Muscle of leg (tissue), 11 donors: Measurements from ENCODE around the gene ZBED2. TPM values are rescaled to one million over a fixed set of nuclear protein-coding genes. Genes with fewer than 3 reads are reported as not detected.

Experiments used
- DNase-seq: peaks from one replicate; pipeline ENCODE4 v3.0.0; 2013
- H3K27ac ChIP-seq: one replicate; pipeline ENCODE4 v1.5.1; 2013; ENCODE audit warnings: mild to moderate bottlenecking, low read length, control low read depth
- H3K27me3 ChIP-seq: one replicate; pipeline ENCODE4 v1.6.1; 2013; ENCODE audit warnings: low read length; ENCODE audit not compliant: control insufficient read depth, insufficient read depth
- H3K36me3 ChIP-seq: one replicate; pipeline ENCODE4 v1.6.1; 2013; ENCODE audit warnings: low read length; ENCODE audit not compliant: control insufficient read depth, insufficient read depth
- H3K4me1 ChIP-seq: one replicate; pipeline ENCODE4 v1.6.1; 2013; ENCODE audit warnings: low read length; ENCODE audit not compliant: control insufficient read depth, insufficient read depth
- H3K4me3 ChIP-seq: one replicate; pipeline ENCODE4 v1.5.1; 2013; ENCODE audit warnings: low read length, control low read depth
- H3K9me3 ChIP-seq: replicated peaks from 2 replicates; pipeline ENCODE4 v1.6.1; 2013; ENCODE audit warnings: low read depth, low read length; ENCODE audit not compliant: control insufficient read depth
- WGBS: methylation state at CpG from one replicate; pipeline ENCODE4 v1.1.5; 2013; ENCODE audit warnings: missing lambda C conversion rate; ENCODE audit not compliant: insufficient coverage; 5-methylcytosine and 5-hydroxymethylcytosine counted together
- polyA plus RNA-seq, 8 donors: library from polyadenylated mRNA; unstranded; fragments of 120-200 nt; gene quantifications; one replicate each; pipeline versions ENCODE4 v1.2.1 to v1.2.3, GENCODE V29; 2013; ENCODE audit warnings: inconsistent platforms in 1 of 8, low replicate concordance in 1 of 8; ENCODE audit not compliant: insufficient read length in 8 of 8, insufficient read depth in 1 of 8
- total RNA-seq: library from RNA; stranded (reverse); fragments of 120-200 nt; gene quantifications from one replicate; pipeline ENCODE4 v1.2.4, GENCODE V29; 2013

The ZBED2 gene
- total and polyA plus RNA-seq, 9 donors = 0.07 TPM; not detected in 8

DNA sequence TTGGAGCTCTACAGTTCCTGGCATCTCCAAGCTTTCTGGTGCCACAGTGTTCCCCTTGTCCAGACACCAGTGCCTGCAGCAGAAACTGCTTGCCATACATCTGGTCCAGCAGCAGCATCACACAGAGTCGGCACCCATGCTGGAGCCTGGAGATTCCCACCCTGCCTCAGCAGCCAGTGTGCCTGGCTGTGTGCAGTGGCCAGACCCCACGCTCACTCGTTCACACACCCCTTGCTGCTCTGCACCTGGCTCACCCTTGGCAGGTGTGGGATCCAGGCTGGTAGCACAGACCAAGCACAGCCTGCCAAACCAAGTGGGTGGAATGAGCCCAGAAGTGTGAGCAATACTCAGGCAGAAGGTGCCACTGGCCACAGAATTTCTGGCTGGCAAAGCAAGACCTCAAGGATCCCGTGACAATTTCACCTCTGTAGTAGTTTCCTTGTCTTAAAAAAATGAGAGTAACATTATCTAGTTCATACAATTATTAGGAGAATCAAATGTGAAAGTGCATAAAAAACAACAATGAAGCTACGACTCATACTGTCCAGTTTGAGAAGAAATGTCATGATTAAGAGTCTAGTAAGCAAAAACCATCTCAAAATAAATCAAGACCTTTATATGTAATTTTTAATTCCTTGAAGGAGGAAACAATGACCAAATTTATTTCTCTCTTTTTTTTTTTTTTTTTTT lies 22.9 kb upstream of the ZBED2 start:
- H3K4me3 ChIP-seq = no peak overlapping the region
- no peak for DNase-seq
- H3K9me3 ChIP-seq = no peaks in the 10 kb centered on the region
- no peaks in the 10 kb centered on the region for H3K4me1 ChIP-seq
- no peak overlapping the region for H3K27ac ChIP-seq
- 93% methylated on average over 3 of the region's 5 CpGs for WGBS
- no peaks in the 10 kb centered on the region for H3K27me3 ChIP-seq
- no peaks in the 10 kb centered on the region for H3K36me3 ChIP-seq

DNA sequence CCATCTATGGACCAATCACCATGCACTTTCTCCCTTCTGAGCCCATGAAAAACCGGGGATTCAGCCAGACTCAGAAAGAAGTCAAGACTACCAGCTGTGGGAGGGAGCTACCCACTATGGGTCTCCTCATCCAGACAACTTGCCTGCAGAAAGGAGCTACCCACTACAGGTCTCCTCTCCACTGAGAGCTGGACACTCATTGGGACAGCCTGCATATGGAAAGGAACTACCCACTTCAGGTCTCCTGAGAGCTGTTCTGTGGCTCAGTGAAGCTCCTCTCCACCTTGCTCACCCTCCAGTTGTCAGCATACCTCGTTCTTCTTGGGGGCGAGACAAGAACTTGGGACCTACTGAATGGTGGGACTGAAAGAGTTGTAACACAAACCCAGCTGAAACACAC lies 22.3 kb upstream of the ZBED2 start:
- H3K36me3 ChIP-seq = no peaks in the 10 kb centered on the region
- 71% methylated on average over 1 of the region's 3 CpGs for WGBS
- H3K9me3 ChIP-seq = no peaks in the 10 kb centered on the region
- no peaks in the 10 kb centered on the region for H3K27me3 ChIP-seq
- H3K4me1 ChIP-seq = no peaks in the 10 kb centered on the region
- no peak for DNase-seq
- no peak overlapping the region for H3K4me3 ChIP-seq
- no peak overlapping the region for H3K27ac ChIP-seq

DNA sequence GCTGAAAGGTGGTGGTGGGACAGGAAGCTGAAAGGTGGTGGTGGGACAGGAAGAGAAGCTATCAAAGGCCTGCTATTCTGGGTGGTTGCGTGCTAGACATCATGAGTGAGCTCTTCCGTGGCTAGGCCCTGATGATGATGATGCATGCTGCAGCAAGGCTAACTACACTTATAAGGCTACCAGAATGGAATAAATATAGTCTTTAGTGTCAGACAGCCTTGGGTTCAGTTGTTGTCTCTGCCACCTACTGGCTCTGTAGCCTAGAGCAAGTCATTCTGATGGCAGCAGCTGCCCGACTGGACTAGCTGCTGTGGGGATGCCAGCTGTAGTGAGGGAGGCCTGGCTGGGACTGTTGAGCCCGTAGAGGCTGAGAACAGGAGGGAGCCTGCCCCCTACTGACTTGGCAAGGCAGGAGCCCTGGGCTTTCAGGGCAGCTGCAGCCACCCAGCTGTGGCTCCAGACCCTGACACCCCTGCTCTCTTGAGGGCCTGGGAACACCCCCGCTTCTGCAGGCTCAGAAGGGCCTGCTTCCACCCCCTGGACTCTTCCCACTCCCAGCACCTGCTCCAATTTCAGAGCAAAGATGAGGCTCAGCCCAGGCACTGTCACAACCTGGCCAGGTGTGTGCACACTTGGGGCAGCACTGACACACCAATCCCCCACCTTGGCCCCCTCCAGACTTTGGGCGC lies 21.4 kb upstream of the ZBED2 start:
- Histone ChIP-seq H3K27ac (no peak overlapping the region), H3K4me3 (no peak overlapping the region), H3K4me1 (no peaks in the 10 kb centered on the region), H3K9me3 (no peaks in the 10 kb centered on the region), H3K27me3 (no peaks in the 10 kb centered on the region), H3K36me3 (no peaks in the 10 kb centered on the region)
- DNase-seq = no peak
- 71% methylated on average over 2 of the region's 6 CpGs for WGBS

DNA sequence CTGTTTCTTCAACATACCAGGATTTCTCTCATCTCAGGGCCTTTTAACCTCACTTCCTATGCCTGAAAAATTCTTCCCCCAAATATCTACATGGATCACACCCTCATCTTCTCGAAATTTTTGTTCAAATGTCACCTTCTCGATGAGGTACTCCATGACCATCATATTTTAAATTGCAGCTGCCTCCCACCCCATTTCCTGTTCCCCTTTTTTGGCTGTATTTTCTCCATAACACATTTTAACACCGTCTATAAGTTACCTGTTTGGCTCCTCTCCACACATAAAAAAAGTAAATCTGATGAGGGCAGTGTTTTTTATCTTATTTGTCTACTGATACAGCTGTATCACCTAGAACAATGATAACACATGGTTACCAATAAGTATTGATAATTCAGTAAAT lies 20.7 kb upstream of the ZBED2 start:
- WGBS = 54% methylated on average over 2 of the region's 3 CpGs
- H3K4me3 ChIP-seq = no peak overlapping the region
- no peaks in the 10 kb centered on the region for H3K4me1 ChIP-seq
- no peaks in the 10 kb centered on the region for H3K27me3 ChIP-seq
- no peaks in the 10 kb centered on the region for H3K9me3 ChIP-seq
- H3K27ac ChIP-seq = no peak overlapping the region
- H3K36me3 ChIP-seq = no peaks in the 10 kb centered on the region
- DNase-seq = no peak

DNA sequence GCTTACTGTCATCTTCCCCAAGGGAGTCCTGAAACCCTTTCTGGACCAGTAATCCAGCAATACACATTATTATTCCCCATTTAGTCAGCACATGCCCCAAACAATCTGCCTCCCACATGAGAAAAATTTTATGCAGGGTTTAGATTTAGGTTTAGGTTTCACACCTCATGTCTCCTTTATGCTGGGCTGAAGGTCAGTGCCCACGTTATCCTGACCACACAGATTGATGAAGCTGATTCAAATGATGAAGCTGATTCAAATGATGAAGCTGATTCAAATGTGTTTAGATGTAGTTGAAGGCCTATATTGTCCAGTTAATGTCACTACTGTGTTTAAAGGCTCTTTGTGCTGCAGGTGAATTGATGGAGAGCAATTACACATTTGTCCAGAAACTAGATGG lies 18.1 kb upstream of the ZBED2 start:
- Histone ChIP-seq H3K4me1 (no peaks in the 10 kb centered on the region), H3K36me3 (no peaks in the 10 kb centered on the region), H3K27ac (no peak overlapping the region), H3K9me3 (no peaks in the 10 kb centered on the region), H3K27me3 (no peaks in the 10 kb centered on the region), H3K4me3 (no peak overlapping the region)
- WGBS = 60% methylated on average over 1 of the region's 1 CpG
- DNase-seq = no peak

DNA sequence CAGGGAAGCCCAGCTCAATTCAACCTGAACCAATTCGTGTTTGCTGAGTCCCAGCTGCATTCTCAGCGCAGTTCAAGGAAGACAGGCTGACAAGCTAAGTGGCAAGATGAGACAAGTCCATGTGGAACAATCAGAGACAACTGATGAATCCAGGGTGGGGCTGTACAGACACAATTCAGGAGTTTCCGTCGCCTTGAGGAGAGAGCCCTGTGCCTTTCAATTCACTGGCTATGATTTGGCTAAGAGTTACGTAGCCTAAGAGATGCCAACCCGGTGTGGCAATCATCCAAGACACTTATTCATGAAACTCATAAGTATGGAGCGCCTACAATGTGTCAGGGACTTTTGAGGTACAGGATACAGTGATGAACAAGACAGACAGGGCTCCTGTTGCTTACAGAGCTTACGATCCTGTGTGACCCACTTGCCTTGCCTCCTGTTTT lies 15.5 kb upstream of the ZBED2 start:
- Histone ChIP-seq H3K27ac (no peak overlapping the region), H3K27me3 (no peaks in the 10 kb centered on the region), H3K4me3 (no peak overlapping the region), H3K9me3 (no peaks in the 10 kb centered on the region), H3K4me1 (no peaks in the 10 kb centered on the region), H3K36me3 (no peaks in the 10 kb centered on the region)
- WGBS = 65% methylated on average over 6 of the region's 8 CpGs
- no peak for DNase-seq

DNA sequence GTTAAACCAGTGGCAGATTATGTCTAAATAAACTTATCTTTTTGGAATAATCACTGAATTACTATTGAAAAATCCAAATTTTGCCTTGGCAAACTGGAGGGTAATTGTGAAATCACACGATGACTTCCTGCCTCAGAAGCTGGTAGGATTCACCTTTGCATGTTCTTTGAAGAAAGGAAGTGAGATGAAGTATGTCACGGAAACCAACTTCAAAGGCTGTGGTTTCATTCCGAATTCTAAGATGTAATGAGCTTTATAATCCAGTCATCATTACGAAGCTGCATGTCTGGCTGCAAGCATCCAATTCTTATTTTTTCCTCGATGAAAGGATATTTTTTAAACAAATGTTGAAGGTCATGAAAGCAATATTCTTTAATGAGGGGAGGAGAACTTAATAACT lies 15.0 kb upstream of the ZBED2 start:
- H3K27me3 ChIP-seq = no peaks in the 10 kb centered on the region
- WGBS = no CpG with 5 or more reads among the region's 5 CpGs
- H3K9me3 ChIP-seq = no peaks in the 10 kb centered on the region
- H3K4me1 ChIP-seq = no peaks in the 10 kb centered on the region
- H3K4me3 ChIP-seq = no peak overlapping the region
- DNase-seq = no peak
- no peaks in the 10 kb centered on the region for H3K36me3 ChIP-seq
- no peak overlapping the region for H3K27ac ChIP-seq

DNA sequence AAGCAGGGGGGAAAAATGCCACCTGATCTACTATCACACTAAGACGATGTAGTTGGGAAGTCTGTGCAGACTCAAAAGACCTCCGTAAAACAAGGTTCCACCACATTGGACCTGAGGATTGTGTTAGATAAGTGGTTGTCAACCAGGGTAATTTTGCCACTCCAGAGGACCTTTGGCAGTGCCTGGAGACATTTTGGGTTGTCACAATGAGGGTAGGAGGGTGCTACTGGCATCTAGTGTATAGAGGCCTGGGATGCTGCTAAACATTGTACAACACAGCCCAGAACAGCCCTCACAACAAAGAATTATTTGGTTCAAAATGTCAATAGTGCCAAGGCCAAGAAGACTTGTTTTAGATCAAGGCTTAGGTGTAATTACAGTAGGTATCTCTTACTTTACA lies 14.6 kb upstream of the ZBED2 start:
- Histone ChIP-seq H3K36me3 (no peaks in the 10 kb centered on the region), H3K9me3 (no peaks in the 10 kb centered on the region), H3K4me3 (no peak overlapping the region), H3K27me3 (no peaks in the 10 kb centered on the region), H3K4me1 (no peaks in the 10 kb centered on the region), H3K27ac (no peak overlapping the region)
- no CpG with 5 or more reads among the region's 2 CpGs for WGBS
- no peak for DNase-seq

DNA sequence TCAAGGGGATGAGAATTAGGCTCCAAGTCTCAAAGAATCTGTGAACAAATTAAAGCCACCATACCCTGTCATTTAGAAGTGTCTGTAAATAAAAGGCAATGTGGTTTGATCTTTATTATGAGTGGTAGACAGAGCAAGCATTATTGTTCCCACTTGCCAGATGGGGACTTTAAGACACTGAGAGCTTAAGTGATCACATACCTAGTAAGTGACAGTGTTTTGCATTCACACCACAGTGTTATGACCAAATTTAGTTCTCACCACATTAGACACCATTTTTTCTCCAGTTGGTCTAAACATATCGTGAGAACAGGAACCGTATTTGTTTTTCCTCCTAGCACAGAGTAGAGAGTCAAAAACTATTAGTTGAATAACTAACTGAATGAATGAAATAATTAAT lies 13.2 kb upstream of the ZBED2 start:
- no CpG with 5 or more reads among the region's 2 CpGs for WGBS
- H3K27ac ChIP-seq = no peak overlapping the region
- no peaks in the 10 kb centered on the region for H3K9me3 ChIP-seq
- DNase-seq = no peak
- H3K36me3 ChIP-seq = no peaks in the 10 kb centered on the region
- H3K4me1 ChIP-seq = no peaks in the 10 kb centered on the region
- no peaks in the 10 kb centered on the region for H3K27me3 ChIP-seq
- no peak overlapping the region for H3K4me3 ChIP-seq

DNA sequence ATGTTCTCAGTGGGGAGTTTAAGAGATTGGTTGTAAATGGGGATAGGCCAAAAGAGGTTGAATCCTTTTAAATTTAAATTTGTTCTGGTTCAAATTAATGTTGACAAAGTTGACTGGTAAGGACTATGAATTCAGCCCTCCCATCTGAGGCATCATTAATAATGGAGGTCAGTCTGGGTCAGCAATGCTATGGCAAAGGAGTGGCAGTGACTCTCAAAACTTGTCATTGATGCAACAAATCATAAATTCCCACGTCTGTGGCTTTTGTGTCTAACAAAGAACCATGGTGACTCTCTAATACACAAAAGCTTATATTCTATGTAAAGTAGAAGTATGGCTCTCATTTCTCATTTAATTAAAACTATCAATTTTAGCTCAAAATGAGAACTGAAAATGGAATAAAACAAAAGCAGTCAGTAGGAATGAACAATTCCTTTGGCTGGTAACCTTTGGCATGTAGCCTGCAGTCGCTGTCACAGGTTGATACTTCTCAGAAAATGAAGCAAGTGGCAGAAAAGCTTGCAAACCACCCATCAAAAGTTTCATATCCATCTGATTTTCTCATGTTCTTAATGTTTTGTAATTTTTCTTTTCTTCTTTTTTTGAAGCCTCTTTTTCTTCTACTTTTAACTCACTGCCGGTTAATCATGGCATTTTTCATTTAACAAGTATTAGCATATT lies 12.2 kb upstream of the ZBED2 start:
- no peaks in the 10 kb centered on the region for H3K36me3 ChIP-seq
- WGBS = no CpG with 5 or more reads among the region's 3 CpGs
- no peak for DNase-seq
- no peak overlapping the region for H3K27ac ChIP-seq
- no peaks in the 10 kb centered on the region for H3K9me3 ChIP-seq
- H3K4me1 ChIP-seq = no peaks in the 10 kb centered on the region
- no peak overlapping the region for H3K4me3 ChIP-seq
- H3K27me3 ChIP-seq = no peaks in the 10 kb centered on the region
